AG10803 (cell line): ENCODE measurements around the gene PKM.

ENCODE experiments used
- DNase-seq: peaks from one replicate; pipeline ENCODE4 v3.0.0; 2010; ENCODE audit warnings: low read depth
- H3K4me3 ChIP-seq: 2 replicates; pipeline ENCODE4 v1.5.1; 2011; ENCODE audit warnings: mild to moderate bottlenecking, low read length, control low read depth
- CTCF ChIP-seq: conservative IDR thresholded peaks from 2 replicates; pipeline ENCODE4 v1.5.1; 2011; ENCODE audit warnings: mild to moderate bottlenecking, low read length, control low read depth, inconsistent platforms

PKM gene

GRCh38 chr15:72166716-72167417, 64.1 kb downstream of the PKM start:
- DNase-seq, result no peak
- no peak for TF ChIP-seq CTCF
- H3K4me3 ChIP-seq, result no peak overlapping the region

DNA sequence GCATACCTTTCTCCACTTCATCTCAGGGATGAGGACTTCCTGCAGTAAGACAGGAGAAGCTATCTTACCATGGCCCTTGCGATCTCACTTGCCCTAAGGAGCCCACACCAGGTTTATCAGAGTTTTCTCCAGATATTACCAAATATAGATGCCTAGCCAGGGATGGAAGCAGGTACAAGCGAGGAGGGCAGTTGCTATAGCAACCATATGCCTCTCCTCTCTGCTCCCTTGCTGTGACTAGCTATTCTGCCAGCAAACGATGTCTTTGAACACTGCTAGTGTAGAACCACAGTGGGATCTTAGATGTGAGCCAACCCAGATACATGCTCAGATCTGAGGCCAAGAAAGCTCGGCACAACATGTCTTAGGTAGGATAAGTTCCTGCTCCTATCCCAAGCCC, 67.3 kb downstream of the PKM start:
- TF ChIP-seq CTCF, result no peak
- DNase-seq, result no peak

DNA sequence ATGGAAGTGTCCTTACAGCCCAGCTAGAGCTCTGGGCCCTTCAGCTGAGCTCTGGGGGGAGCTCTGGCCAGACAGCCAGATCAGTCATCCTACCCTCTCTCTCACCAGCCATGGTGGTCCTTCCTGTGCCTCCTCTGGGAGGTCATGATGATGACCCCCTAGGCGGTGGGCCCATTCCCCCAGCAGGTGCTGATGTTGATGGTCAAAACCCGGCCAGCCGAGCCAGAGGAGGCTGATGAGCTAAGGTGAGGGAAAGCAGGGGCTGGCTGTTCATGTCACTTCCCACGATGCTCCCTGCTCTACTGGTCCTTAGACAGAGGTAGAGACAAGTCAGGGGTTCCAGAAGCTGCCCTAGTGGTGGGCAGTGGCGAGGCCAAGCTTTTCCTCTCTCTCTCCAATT, 68.4 kb downstream of the PKM start:
- no peak overlapping the region for H3K4me3 ChIP-seq
- TF ChIP-seq CTCF, result no peak
- no peak for DNase-seq

More for the DNA sequence above, 67.3 kb downstream of the PKM start:
- H3K4me3 ChIP-seq, result no peak overlapping the region

- no peak for DNase-seq
- H3K4me3 ChIP-seq, result no peak overlapping the region
- no peak for TF ChIP-seq CTCF
These were observed 69.4 kb downstream of the PKM start for GRCh38 chr15:72161361-72162132.

DNA sequence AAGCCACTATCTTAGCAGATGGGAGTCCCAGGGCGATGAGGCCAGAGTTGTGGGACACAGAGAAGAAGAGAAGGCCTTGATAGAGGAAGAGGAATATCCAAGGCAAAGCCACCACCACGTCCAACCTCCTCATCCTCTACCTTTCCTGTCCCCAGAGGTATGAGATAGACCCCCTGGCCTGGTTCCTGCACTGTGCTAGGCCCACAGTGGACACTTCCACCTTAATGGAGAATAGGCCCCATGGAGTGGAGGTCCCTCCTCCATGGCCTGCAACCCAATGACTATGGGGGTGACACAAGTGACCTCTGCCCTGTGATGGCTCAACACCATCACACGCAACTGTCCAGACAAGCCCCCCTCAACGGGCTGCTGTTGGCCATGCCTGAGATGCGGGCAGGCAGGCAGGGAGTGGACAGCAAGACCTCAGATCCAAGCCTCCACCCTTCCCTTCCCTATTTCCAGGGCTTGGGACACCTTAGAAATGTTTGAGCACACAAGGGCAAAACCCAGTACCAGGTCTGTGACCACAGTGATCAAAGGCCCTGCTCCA, 70.2 kb downstream of the PKM start:
- H3K4me3 ChIP-seq, result no peak overlapping the region
- TF ChIP-seq CTCF, result no peak
- no peak for DNase-seq

- H3K4me3 ChIP-seq, result no peak overlapping the region
- TF ChIP-seq CTCF, result no peak
- no peak for DNase-seq
These were observed 74.1 kb downstream of the PKM start for GRCh38 chr15:72156928-72157327.
